PC-9 (cell line): ENCODE results near the gene MYO18B.

Experiments used
- CTCF ChIP-seq: fragments of 200-600 bp; sonication (generic); conservative IDR thresholded peaks from 2 replicates; pipeline ENCODE4 v1.6.1; 2017; ENCODE audit warnings: mixed run types, antibody characterized with exemption, mild to moderate bottlenecking, moderate library complexity
- EZH2 ChIP-seq: fragments of 200-600 bp; sonication (generic); IDR thresholded peaks from 2 replicates; pipeline ENCODE4 v1.8.0; 2017; ENCODE audit warnings: antibody characterized with exemption, low read depth

- TF ChIP-seq CTCF = no peak
- no peak for TF ChIP-seq EZH2
Observed at GRCh38 chr22:25908212-25908611, 166.2 kb downstream of the MYO18B start.
